HepG2 (cell line): ENCODE measurements around the gene DMPK. TPM values are rescaled to one million over a fixed set of nuclear protein-coding genes. Genes with fewer than 3 reads are reported as not detected.
A peak's percentile ranks its signal among the peaks of the same experiment; 100 is the strongest.

Experiments used
- CSRNP2 ChIP-seq: sonication (generic); formaldehyde crosslinking; conservative IDR thresholded peaks from 2 replicates; pipeline ENCODE4 v1.8.0; 2022; ENCODE audit warnings: low read depth, missing genetic modification reagents
- ESRRA ChIP-seq: sonication (generic); formaldehyde crosslinking; IDR thresholded peaks from 2 replicates; pipeline ENCODE4 v1.5.1; 2020; ENCODE audit warnings: mild to moderate bottlenecking, low read depth, missing genetic modification reagents
- GATAD2A ChIP-seq: IDR thresholded peaks from 2 replicates; pipeline ENCODE4 v1.6.1; 2016
- GTF3A ChIP-seq: sonication (generic); formaldehyde crosslinking; conservative IDR thresholded peaks from 2 replicates; pipeline ENCODE4 v1.4.0; 2020; ENCODE audit warnings: mild to moderate bottlenecking, missing genetic modification reagents
- MAX ChIP-seq: IDR thresholded peaks from 2 replicates; pipeline ENCODE4 v1.6.1; 2012; ENCODE audit warnings: inconsistent platforms
- MAZ ChIP-seq, 2 experiments: sonication (generic) in 1 of 2; formaldehyde crosslinking in 1 of 2; IDR thresholded peaks; 2 replicates each; pipeline versions ENCODE4 v1.5.0 to v1.6.1; 2012 to 2020; ENCODE audit warnings: low read depth in 2 of 2, mild to moderate bottlenecking in 2 of 2, borderline replicate concordance in 1 of 2, improper control_type of control experiment in 1 of 2, low read length in 1 of 2, missing genetic modification reagents in 1 of 2, moderate library complexity in 1 of 2
- NCOA2 ChIP-seq: sonication (generic); formaldehyde crosslinking; IDR thresholded peaks from 2 replicates; pipeline ENCODE4 v1.8.0; 2022; ENCODE audit warnings: inconsistent platforms
- NCOA5 ChIP-seq: sonication (generic); formaldehyde crosslinking; IDR thresholded peaks from 2 replicates; pipeline ENCODE4 v1.4.0; 2020; ENCODE audit warnings: missing genetic modification reagents
- NFATC3 ChIP-seq: sonication (generic); formaldehyde crosslinking; IDR thresholded peaks from 2 replicates; pipeline ENCODE4 v1.5.1; 2020; ENCODE audit warnings: mild to moderate bottlenecking, missing genetic modification reagents
- PHF20 ChIP-seq: sonication (generic); formaldehyde crosslinking; IDR thresholded peaks from 2 replicates; pipeline ENCODE4 v1.5.0; 2020; ENCODE audit warnings: mild to moderate bottlenecking, missing genetic modification reagents
- SALL1 ChIP-seq: sonication (generic); formaldehyde crosslinking; IDR thresholded peaks from 2 replicates; pipeline ENCODE4 v1.8.0; 2022; ENCODE audit warnings: mild to moderate bottlenecking, missing genetic modification reagents
- TFAP4 ChIP-seq: sonication (generic); IDR thresholded peaks from 2 replicates; pipeline ENCODE4 v1.6.1; 2016; ENCODE audit warnings: low read depth, borderline replicate concordance
- THAP11 ChIP-seq: IDR thresholded peaks from 2 replicates; pipeline ENCODE4 v1.6.1; 2016; ENCODE audit warnings: missing biosample characterization, missing genetic modification reagents
- YEATS2 ChIP-seq: sonication (generic); formaldehyde crosslinking; IDR thresholded peaks from 2 replicates; pipeline ENCODE4 v1.4.0; 2020; ENCODE audit warnings: missing genetic modification reagents, borderline replicate concordance
- ZFP36 ChIP-seq: fragments of 150-350 bp; IDR thresholded peaks from 2 replicates; pipeline ENCODE4 v1.6.1; 2018; ENCODE audit warnings: borderline replicate concordance, low read length, low read depth; ENCODE audit not compliant: partially characterized antibody
- ZNF263 ChIP-seq: sonication (generic); formaldehyde crosslinking; IDR thresholded peaks from 2 replicates; pipeline ENCODE4 v1.4.0; 2020; ENCODE audit warnings: missing genetic modification reagents
- ZNF275 ChIP-seq: sonication (generic); formaldehyde crosslinking; IDR thresholded peaks from 2 replicates; pipeline ENCODE4 v1.8.0; 2022; ENCODE audit warnings: missing genetic modification reagents, mild to moderate bottlenecking, inconsistent platforms, borderline replicate concordance
- ZNF281 ChIP-seq: sonication (generic); formaldehyde crosslinking; IDR thresholded peaks from 2 replicates; pipeline ENCODE4 v1.4.0; 2020; ENCODE audit warnings: missing genetic modification reagents, borderline replicate concordance
- ZNF558 ChIP-seq: sonication (generic); formaldehyde crosslinking; IDR thresholded peaks from 2 replicates; pipeline ENCODE4 v1.9.0; 2022; ENCODE audit warnings: mild to moderate bottlenecking, missing genetic modification reagents, borderline replicate concordance
- ZNF629 ChIP-seq: sonication (generic); formaldehyde crosslinking; conservative IDR thresholded peaks from 2 replicates; pipeline ENCODE4 v1.5.0; 2020; ENCODE audit warnings: missing genetic modification reagents
- ZNF7 ChIP-seq: IDR thresholded peaks from 2 replicates; pipeline ENCODE4 v1.6.1; 2016; ENCODE audit warnings: missing biosample characterization, missing genetic modification reagents
- ZNF781 ChIP-seq: sonication (generic); formaldehyde crosslinking; IDR thresholded peaks from 2 replicates; pipeline ENCODE4 v1.5.1; 2020; ENCODE audit warnings: borderline replicate concordance, mild to moderate bottlenecking, missing genetic modification reagents; ENCODE audit errors: not compliant biosample characterization
- polyA plus RNA-seq, 8 experiments: library from polyadenylated mRNA; depleted of rRNA in 3 of 8; stranded (reverse) in 7 of 8; unstranded in 1 of 8; fragments of >200 nt; fragmentation: Illumina TruSeq in 4 of 8; extraction: Trizol in 4 of 8; gene quantifications; 2 replicates each; pipeline versions ENCODE4 v1.2.1 to v1.2.3, GENCODE V29; 2011 to 2016; ENCODE audit warnings: low read depth in 4 of 8, missing spikeins in 1 of 8, mixed read lengths in 1 of 8; ENCODE audit not compliant: insufficient read depth in 1 of 8
- total RNA-seq, 5 experiments: library from RNA; depleted of rRNA; stranded (reverse); fragments of >200 nt; fragmentation: Illumina TruSeq; extraction: Trizol; gene quantifications; 2 replicates each; pipeline ENCODE4 v1.2.3, GENCODE V29; 2016; ENCODE audit warnings: low read depth in 1 of 5

The DMPK gene
- total and polyA plus RNA-seq, 2 of the 13 experiments (the other 11 are each of a cell fraction or from before 2014, with no cell fraction given) = 5.3 to 8.8 TPM

- no peak for TF ChIP-seq ZNF281 (CRISPR knock-in tag)
- TF ChIP-seq ESRRA (CRISPR knock-in tag) = no peak
- no peak for TF ChIP-seq NCOA2 (CRISPR knock-in tag)
- no peak for TF ChIP-seq YEATS2 (CRISPR knock-in tag)
- no peak for TF ChIP-seq ZNF781 (CRISPR knock-in tag)
- TF ChIP-seq SALL1 = peak; percentile 59; the same call in 1 of the 2 replicates
- no peak; the same call in 1 of the 2 replicates for TF ChIP-seq PHF20 (CRISPR knock-in tag)
- TF ChIP-seq ZNF7 (CRISPR knock-in tag) = no peak
- TF ChIP-seq ZNF629 (CRISPR knock-in tag) = no peak
- no peak for TF ChIP-seq ZFP36
- TF ChIP-seq GTF3A = no peak
- TF ChIP-seq ZNF558 (CRISPR knock-in tag) = no peak
- TF ChIP-seq TFAP4 = no peak
- no peak for TF ChIP-seq NCOA5 (CRISPR knock-in tag)
- no peak for TF ChIP-seq GATAD2A (CRISPR knock-in tag)
- TF ChIP-seq THAP11 (CRISPR knock-in tag) = peak; percentile 78
- no peak for TF ChIP-seq NFATC3 (CRISPR knock-in tag)
- no peak for TF ChIP-seq ZNF275 (CRISPR knock-in tag)
- peak; percentile 16; the same call in 1 of the 2 replicates for TF ChIP-seq MAX
- no peak for TF ChIP-seq CSRNP2
- TF ChIP-seq MAZ (IDR thresholded peaks at IDR 0.05; ENCODE audit: borderline replicate concordance, low read depth, low read length) = no peak
- peak; percentile 68; the same call in 1 of the 2 replicates for TF ChIP-seq MAZ (CRISPR knock-in tag; IDR thresholded peaks at IDR 0.05; ENCODE audit: low read depth)
- no peak for TF ChIP-seq ZNF263 (CRISPR knock-in tag)
Measured at GRCh38 chr19:45792470-45793177, 10.3 kb upstream of the DMPK start, which contains the start of gene DMWD (continued).
